Measurements from ENCODE around the gene MICALL2.

MICALL2 gene

GRCh38 chr7:1466524-1467271, 7.4 kb upstream of the MICALL2 start:
- DNase-seq = no peak

GRCh38 chr7:1464694-1465093, 5.4 kb upstream of the MICALL2 start:
- no peak for DNase-seq

- no peak for DNase-seq
Measured at GRCh38 chr7:1463676-1464223, 4.5 kb upstream of the MICALL2 start.

- DNase-seq = no peak
Measured at GRCh38 chr7:1461646-1462375, 2.5 kb upstream of the MICALL2 start.

GRCh38 chr7:1460821-1461645, 1.8 kb upstream of the MICALL2 start:
- DNase-seq = no peak

- DNase-seq = no peak
Measured at GRCh38 chr7:1459920-1460820, 900 bp upstream of the MICALL2 start.

- peak; percentile 64 for DNase-seq
Measured at GRCh38 chr7:1459512-1459892, 232 bp upstream of the MICALL2 start.

GRCh38 chr7:1457949-1458682, 1.2 kb downstream of the MICALL2 start:
- no peak for DNase-seq

- DNase-seq = no peak
Measured at GRCh38 chr7:1457059-1457948, 2.0 kb downstream of the MICALL2 start.

GRCh38 chr7:1455955-1456354, 3.3 kb downstream of the MICALL2 start:
- DNase-seq = no peak

GRCh38 chr7:1455241-1455939, 3.9 kb downstream of the MICALL2 start:
- no peak for DNase-seq

GRCh38 chr7:1454542-1454941, 4.7 kb downstream of the MICALL2 start:
- no peak for DNase-seq

- DNase-seq = no peak
Measured at GRCh38 chr7:1452205-1452604, 7.1 kb downstream of the MICALL2 start.

GRCh38 chr7:1450987-1451386, 8.3 kb downstream of the MICALL2 start:
- no peak for DNase-seq

- no peak for DNase-seq
Measured at GRCh38 chr7:1450431-1450830, 8.8 kb downstream of the MICALL2 start.

GRCh38 chr7:1449951-1450350, 9.3 kb downstream of the MICALL2 start:
- no peak for DNase-seq

- DNase-seq = no peak
Measured at GRCh38 chr7:1449501-1449900, 9.8 kb downstream of the MICALL2 start.

- DNase-seq = no peak
Measured at GRCh38 chr7:1448958-1449357, 10.3 kb downstream of the MICALL2 start.

- DNase-seq = no peak
Measured at GRCh38 chr7:1447551-1448244, 11.6 kb downstream of the MICALL2 start.

Data from SIG-M5 (cell line).